ENCODE data around the gene PCDHB13.
"Not testable (repeated sequence)": the region's sequence is repeated elsewhere in the genome, so short reads cannot be mapped to it uniquely, and the experiment has no call there.

Gene PCDHB13

DNA sequence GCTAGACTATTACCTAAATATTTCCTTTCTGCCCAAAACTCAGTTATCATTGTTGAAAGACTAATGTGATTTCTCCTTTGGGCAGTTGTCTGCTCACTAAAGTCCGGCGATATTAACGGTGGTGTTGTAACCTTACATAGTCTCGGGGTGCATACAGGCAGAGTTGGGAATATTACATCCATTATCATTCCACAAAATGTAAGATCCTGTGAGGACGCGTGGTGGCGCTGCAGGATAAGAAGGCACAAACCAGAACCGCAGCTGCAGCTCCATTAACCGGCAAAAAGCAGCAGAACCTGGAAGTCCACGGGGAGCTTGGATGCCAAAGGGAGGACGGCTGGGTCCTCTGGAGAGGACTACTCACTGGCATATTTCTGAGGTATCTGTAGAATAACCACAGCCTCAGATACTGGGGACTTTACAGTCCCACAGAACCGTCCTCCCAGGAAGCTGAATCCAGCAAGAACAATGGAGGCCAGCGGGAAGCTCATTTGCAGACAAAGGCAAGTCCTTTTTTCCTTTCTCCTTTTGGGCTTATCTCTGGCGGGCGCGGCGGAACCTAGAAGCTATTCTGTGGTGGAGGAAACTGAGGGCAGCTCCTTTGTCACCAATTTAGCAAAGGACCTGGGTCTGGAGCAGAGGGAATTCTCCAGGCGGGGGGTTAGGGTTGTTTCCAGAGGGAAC lies at the start of gene PCDHB13:
Gene PCDHB13, plus strand, starts transcription at position 264 of the 684 bp plus-strand sequence. Its CDS starts 205 bp downstream, at position 469.
- DNase-seq (ENCODE audit: low read depth, low spot score) = not testable (repeated sequence)

DNA sequence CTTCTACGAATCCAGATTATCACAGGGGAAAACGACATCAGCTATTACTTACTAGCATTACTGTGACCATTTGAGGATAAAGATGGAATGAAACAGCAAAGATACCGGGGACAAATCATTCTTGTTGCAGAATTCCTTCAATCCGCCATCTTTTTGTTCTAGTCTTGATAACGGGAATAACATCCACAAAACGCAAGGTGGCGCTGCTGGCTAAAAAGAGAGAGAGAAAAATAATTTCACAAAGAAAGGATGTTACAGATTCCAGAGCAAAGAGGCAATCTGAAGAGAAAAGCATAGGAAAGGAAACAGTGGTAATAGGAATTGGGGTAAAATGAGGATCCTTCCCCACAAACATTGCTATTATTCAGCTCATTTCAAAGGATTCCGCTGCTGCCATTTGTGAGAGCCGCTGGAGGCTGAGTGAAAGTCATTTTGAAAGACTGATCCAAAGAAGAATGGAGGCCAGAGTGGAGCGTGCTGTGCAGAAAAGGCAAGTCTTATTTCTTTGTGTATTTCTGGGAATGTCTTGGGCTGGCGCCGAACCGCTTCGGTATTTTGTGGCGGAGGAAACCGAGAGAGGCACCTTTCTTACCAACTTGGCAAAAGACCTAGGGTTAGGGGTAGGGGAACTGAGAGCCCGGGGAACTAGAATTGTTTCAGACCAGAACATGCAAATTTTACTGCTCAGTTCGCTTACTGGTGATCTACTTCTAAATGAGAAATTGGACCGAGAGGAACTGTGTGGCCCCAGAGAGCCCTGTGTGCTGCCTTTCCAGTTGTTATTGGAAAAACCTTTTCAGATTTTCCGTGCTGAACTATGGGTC lies 41.1 kb upstream of the PCDHB13 start, which contains the start of gene PCDHB7:
Gene PCDHB7, plus strand, starts transcription at position 264 of the 824 bp plus-strand sequence. Its CDS starts 192 bp downstream, at position 456.
- DNase-seq (ENCODE audit: low read depth, low spot score) = no peak

DNA sequence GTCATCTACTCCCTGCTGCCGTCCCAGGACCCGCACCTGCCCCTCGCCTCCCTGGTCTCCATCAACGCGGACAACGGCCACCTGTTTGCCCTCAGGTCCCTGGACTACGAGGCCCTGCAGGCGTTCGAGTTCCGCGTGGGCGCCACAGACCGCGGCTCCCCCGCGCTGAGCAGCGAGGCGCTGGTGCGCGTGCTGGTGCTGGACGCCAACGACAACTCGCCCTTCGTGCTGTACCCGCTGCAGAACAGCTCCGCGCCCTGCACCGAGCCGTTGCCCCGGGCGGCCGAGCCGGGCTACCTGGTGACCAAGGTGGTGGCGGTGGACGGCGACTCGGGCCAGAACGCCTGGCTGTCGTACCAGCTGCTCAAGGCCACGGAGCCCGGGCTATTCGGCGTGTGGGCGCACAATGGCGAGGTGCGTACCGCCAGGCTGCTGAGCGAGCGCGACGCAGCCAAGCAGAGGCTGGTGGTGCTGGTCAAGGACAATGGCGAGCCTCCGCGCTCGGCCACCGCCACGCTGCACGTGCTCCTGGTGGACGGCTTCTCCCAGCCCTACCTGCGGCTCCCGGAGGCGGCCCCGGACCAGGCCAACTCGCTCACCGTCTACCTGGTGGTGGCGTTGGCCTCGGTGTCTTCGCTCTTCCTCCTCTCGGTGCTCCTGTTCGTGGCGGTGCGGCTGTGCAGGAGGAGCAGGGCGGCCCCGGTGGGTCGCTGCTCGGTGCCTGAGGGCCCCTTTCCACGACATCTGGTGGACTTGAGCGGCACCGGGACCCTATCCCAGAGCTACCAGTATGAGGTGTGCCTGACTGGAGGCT lies 39.2 kb upstream of the PCDHB13 start:
- DNase-seq (ENCODE audit: low read depth, low spot score) = not testable (repeated sequence)

DNA sequence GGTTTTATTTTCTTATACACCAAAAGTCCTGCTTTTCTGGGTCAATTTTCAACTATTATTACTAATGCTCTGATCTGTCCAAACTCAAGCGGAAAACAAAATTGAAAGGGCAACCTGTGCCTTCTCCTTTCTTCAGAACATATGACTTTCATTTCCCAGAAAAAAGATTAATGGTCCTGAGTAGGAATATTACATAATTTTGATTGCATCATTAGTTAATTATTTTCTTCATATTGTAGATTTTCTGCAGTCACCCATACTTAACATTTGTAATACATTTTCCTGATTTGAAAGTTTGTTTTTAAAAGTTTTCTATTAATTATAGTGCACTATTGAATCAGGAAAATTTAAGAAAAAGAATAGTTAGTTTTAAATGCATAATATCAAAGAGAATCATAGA lies 37.8 kb upstream of the PCDHB13 start:
- no peak for DNase-seq (ENCODE audit: low read depth, low spot score)

DNA sequence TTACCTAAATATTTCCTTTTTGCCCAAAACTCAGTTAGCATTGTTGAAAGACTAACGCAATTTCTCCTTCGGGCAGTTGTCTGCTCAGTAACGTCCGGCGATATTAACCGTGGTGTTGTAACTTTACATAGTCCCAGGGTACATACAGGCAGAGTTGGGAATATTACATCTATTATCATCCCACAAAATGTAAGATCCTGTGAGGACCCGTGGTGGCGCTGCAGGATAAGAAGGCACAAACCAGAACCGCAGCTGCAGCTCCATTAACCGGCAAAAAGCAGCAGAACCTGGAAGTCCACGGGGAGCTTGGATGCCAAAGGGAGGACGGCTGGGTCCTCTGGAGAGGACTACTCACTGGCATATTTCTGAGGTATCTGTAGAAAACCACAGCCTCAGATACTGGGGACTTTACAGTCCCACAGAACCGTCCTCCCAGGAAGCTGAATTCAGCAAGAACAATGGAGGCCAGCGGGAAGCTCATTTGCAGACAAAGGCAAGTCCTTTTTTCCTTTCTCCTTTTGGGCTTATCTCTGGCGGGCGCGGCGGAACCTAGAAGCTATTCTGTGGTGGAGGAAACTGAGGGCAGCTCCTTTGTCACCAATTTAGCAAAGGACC lies 36.0 kb upstream of the PCDHB13 start, which contains the start of gene PCDHB8:
Gene PCDHB8, plus strand, starts transcription at position 214 of the 615 bp plus-strand sequence. Its CDS starts 245 bp downstream, at position 459.
- DNase-seq (ENCODE audit: low read depth, low spot score) = not testable (repeated sequence)

DNA sequence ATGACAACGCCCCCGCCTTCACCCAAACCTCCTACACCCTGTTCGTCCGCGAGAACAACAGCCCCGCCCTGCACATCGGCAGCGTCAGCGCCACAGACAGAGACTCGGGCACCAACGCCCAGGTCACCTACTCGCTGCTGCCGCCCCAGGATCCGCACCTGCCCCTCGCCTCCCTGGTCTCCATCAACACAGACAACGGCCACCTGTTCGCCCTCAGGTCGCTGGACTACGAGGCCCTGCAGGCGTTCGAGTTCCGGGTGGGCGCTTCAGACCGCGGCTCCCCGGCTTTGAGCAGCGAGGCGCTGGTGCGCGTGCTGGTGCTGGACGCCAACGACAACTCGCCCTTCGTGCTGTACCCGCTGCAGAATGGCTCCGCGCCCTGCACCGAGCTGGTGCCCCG lies 34.3 kb upstream of the PCDHB13 start:
- not testable (repeated sequence) for DNase-seq (ENCODE audit: low read depth, low spot score)

DNA sequence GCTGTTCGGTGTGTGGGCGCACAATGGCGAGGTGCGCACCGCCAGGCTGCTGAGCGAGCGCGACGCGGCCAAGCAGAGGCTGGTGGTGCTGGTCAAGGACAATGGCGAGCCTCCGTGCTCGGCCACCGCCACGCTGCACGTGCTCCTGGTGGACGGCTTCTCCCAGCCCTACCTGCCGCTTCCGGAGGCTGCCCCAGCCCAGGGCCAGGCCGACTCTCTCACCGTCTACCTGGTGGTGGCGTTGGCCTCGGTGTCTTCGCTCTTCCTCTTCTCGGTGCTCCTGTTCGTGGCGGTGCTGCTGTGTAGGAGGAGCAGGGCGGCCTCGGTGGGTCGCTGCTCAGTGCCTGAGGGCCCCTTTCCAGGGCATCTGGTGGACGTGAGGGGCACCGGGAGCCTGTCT lies 33.8 kb upstream of the PCDHB13 start:
- DNase-seq (ENCODE audit: low read depth, low spot score) = not testable (repeated sequence)

DNA sequence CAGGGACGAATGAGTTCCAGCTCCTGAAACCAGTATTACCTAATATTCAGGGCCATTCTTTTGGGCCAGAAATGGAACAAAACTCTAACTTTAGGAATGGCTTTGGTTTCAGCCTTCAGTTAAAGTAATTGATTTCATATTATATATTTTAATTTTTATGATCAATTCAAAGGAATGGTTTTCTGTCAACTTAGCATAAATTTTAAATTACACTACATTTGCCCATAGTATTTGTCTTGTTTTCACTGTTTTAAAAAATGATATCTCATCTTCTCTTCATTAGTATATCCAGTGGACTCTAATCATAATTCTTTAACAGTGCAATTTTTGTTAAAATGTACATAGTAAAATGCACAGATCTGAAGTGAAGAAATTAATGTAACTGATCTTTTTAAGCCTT lies 33.4 kb upstream of the PCDHB13 start:
- no peak for DNase-seq (ENCODE audit: low read depth, low spot score)

DNA sequence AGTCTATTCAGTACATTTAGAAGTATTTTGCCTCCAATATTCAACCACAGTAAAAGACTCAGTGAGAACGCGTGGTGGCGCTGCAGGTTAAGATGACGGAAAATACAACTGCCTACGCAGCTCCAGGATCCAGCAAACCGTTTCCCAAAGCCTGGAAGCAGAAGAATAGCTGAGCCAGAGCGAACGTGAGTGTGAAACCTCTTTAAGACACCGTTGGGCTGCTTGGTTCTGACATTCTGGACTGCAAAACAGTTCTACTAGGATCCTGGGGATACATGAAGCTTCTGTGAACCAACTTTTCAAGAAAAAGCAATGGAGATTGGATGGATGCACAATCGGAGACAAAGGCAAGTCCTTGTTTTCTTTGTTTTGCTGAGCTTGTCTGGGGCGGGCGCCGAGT lies 31.5 kb upstream of the PCDHB13 start, which contains the start of gene PCDHB16:
Gene PCDHB16, plus strand, starts transcription at position 140 of the 400 bp plus-strand sequence. Its CDS starts 173 bp downstream, at position 313.
- peak; percentile 52 for DNase-seq (ENCODE audit: low read depth, low spot score)

DNA sequence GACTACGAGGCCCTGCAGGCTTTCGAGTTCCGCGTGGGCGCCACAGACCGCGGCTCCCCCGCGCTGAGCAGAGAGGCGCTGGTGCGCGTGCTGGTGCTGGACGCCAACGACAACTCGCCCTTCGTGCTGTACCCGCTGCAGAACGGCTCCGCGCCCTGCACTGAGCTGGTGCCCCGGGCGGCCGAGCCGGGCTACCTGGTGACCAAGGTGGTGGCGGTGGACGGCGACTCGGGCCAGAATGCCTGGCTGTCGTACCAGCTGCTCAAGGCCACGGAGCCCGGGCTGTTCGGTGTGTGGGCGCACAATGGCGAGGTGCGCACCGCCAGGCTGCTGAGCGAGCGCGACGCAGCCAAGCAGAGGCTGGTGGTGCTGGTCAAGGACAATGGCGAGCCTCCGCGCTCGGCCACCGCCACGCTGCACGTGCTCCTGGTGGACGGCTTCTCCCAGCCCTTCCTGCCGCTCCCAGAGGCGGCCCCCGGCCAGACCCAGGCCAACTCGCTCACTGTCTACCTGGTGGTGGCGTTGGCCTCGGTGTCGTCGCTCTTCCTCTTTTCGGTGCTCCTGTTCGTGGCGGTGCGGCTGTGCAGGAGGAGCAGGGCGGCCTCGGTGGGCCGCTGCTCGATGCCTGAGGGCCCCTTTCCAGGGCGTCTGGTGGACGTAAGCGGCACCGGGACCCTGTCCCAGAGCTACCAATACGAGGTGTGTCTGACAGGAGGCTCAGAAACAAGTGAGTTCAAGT lies 29.4 kb upstream of the PCDHB13 start:
- not testable (repeated sequence) for DNase-seq (ENCODE audit: low read depth, low spot score)

DNA sequence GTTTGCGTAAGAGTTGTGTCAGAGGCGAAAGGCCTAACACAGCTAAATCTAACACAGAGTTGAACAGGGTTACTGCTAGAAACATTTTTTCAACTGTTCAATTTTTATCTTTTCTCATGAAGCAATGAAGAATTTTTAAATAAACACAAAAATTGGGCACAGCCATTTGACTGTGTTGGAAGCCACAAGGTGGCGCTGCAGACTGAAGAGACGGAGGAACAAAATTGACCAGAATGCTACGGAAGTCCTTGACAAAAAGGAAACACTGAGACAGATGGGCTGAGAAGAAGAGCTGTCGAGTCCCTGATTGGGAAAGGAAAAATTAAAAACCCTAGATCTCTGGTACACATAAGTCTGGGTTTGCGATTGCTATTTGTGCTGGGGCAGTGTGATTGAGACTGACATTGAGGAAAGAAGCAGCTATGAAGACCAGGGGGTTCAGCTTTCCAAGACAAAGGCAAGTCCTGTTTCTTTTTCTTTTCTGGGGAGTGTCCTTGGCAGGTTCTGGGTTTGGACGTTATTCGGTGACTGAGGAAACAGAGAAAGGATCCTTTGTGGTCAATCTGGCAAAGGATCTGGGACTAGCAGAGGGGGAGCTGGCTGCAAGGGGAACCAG lies 26.7 kb upstream of the PCDHB13 start, which contains the start of gene PCDHB9:
Gene PCDHB9, plus strand, starts transcription at position 265 of the 616 bp plus-strand sequence. Its CDS starts 158 bp downstream, at position 423.
- DNase-seq (ENCODE audit: low read depth, low spot score) = no peak

DNA sequence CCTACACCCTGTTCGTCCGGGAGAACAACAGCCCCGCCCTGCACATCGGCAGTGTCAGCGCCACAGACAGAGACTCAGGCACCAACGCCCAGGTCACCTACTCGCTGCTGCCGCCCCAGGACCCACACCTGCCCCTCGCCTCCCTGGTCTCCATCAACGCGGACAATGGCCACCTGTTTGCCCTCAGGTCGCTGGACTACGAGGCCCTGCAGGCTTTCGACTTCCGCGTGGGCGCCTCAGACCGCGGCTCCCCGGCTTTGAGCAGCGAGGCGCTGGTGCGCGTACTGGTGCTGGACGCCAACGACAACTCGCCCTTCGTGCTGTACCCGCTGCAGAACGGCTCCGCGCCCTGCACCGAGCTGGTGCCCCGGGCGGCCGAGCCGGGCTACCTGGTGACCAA lies 25.0 kb upstream of the PCDHB13 start:
- not testable (repeated sequence) for DNase-seq (ENCODE audit: low read depth, low spot score)

DNA sequence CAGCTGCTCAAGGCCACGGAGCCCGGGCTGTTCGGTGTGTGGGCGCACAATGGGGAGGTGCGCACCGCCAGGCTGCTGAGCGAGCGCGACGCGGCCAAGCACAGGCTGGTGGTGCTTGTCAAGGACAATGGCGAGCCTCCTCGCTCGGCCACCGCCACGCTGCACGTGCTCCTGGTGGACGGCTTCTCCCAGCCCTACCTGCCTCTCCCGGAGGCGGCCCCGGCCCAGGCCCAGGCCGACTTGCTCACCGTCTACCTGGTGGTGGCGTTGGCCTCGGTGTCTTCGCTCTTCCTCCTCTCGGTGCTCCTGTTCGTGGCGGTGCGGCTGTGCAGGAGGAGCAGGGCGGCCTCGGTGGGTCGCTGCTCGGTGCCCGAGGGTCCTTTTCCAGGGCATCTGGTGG lies 24.6 kb upstream of the PCDHB13 start:
- not testable (repeated sequence) for DNase-seq (ENCODE audit: low read depth, low spot score)

DNA sequence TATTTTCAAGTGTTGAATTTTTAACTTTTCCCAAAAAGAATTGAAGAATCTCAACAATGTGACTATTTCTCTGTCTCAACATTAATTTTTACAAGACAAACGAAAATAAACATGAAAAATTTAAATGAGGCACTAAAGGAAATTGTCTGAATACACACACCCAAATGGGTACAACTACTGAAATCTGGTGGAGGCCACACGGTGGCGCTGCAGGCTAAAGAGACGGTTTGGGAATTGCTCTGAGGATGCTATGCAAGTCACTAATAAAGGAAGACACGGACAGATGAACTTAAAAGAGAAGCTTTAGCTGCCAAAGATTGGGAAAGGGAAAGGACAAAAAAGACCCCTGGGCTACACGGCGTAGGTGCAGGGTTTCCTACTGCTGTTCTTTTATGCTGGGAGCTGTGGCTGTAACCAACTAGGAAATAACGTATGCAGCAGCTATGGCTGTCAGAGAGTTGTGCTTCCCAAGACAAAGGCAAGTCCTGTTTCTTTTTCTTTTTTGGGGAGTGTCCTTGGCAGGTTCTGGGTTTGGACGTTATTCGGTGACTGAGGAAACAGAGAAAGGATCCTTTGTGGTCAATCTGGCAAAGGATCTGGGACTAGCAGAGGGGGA lies 21.5 kb upstream of the PCDHB13 start, which contains the start of gene PCDHB10:
Gene PCDHB10, plus strand, starts transcription at position 244 of the 616 bp plus-strand sequence. Its CDS starts 200 bp downstream, at position 444.
- no peak for DNase-seq (ENCODE audit: low read depth, low spot score)

DNA sequence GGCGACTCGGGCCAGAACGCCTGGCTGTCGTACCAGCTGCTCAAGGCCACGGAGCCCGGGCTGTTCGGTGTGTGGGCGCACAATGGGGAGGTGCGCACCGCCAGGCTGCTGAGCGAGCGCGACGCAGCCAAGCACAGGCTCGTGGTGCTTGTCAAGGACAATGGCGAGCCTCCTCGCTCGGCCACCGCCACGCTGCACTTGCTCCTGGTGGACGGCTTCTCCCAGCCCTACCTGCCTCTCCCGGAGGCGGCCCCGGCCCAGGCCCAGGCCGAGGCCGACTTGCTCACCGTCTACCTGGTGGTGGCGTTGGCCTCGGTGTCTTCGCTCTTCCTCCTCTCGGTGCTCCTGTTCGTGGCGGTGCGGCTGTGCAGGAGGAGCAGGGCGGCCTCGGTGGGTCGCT lies 19.4 kb upstream of the PCDHB13 start:
- not testable (repeated sequence) for DNase-seq (ENCODE audit: low read depth, low spot score)

DNA sequence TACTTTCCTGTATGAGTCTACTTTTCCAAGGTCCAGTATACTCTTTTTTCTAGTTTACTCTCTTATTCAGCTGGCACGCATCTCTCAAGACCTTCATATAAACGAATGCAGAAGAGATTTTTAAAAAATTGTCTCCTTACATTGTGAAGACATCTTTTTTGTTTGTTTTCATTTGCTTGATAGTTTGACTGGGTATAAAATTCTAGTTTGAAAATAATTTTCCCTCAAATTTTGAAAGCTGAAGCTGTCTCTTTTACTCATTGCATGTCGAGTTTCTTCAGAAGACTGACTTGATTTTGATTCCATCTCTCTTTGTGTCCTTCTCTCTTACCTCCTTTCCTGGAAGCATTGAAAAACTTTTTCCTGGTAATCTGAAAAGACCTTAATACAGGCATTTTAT lies 17.4 kb upstream of the PCDHB13 start:
- DNase-seq (ENCODE audit: low read depth, low spot score) = no peak

DNA sequence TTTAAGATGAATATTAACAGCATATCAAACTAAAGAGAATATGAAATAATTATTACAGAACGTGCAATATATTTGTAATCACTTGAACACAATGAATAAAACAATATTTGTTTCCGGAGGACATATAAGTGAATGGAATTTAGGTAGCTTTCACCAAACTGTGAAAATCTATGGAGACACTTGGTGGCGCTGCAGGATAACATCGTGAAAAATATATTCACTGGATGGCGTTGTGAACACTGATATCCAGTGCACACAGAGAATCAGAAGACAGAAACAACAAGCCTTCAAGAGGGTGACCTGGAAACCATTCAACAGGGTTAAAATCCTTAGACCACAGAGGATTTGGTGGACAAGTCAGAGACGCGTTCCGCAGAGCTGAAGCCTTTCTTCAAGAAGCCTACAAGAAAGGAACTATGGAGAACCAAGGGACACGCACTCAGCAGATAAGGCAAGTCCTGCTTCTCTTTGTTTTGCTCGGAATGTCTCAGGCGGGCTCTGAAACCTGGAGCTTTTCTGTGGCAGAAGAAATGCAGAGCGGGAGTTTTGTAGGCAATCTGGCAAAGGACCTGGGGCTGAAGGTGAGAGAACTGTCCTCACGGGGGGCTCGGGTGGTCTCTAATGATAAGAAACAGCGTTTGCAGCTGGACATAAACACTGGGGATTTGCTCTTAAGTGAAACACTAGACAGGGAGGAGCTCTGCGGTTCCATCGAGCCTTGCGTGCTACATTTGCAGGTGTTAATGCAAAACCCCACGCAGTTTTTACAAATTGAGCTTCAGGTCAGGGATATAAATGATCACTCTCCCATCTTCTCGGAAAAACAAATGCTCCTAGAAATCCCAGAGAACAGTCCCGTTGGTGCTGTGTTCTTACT lies 14.1 kb upstream of the PCDHB13 start, which contains the start of gene PCDHB11:
Gene PCDHB11, plus strand, starts transcription at position 269 of the 877 bp plus-strand sequence. Its CDS starts 148 bp downstream, at position 417.
- no peak for DNase-seq (ENCODE audit: low read depth, low spot score)

DNA sequence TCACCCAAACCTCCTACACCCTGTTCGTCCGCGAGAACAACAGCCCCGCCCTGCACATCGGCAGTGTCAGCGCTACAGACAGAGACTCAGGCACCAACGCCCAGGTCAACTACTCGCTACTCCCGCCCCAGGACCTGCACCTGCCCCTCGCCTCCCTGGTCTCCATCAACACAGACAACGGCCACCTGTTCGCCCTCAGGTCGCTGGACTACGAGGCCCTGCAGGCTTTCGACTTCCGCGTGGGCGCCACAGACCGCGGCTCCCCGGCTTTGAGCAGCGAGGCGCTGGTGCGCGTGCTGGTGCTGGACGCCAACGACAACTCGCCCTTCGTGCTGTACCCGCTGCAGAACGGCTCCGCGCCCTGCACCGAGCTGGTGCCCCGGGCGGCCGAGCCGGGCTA lies 12.6 kb upstream of the PCDHB13 start:
- DNase-seq (ENCODE audit: low read depth, low spot score) = not testable (repeated sequence)

Measured in iPS DF 19.7 (cell line).